Inflammatory macrophage treated with lipopolysaccharide for 4 hours (primary cell): ENCODE measurements around the gene KANSL3.
"Not testable (repeated sequence)": the region's sequence is repeated elsewhere in the genome, so short reads cannot be mapped to it uniquely, and the experiment has no call there.

Source experiments
- DNase-seq: peaks from one replicate; pipeline ENCODE4 v3.0.0-alpha.2; 2020

The KANSL3 gene

GRCh38 chr2:96604104-96604503, 34.0 kb downstream of the KANSL3 start:
- DNase-seq = no peak

DNA sequence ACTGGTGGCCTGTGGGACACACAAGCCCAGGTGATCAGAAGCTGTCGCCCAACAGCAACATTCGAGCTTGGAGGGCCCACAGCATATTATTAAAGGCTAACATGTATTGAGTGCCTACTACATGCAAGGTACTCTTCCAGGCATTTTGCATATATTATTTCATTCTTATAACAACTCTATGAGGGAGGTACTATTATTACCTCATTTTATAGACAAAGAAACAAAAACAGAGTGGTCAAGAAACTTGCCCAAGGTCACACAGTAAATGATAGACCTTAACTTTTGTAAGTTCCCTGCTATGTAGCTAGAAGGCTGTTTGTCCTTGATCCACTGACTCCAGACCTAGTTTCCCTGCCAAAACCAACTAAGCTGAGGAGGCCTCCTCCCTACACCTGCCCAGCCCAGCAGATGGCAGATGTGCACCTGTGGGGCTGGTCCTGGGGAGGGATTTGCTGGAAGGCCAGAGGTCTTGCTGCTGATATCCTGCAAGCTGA, 35.7 kb downstream of the KANSL3 start:
- DNase-seq = no peak

GRCh38 chr2:96601382-96602292, 36.5 kb downstream of the KANSL3 start:
- no peak for DNase-seq

- DNase-seq = no peak
These were observed 38.2 kb downstream of the KANSL3 start for GRCh38 chr2:96599941-96600340.

DNA sequence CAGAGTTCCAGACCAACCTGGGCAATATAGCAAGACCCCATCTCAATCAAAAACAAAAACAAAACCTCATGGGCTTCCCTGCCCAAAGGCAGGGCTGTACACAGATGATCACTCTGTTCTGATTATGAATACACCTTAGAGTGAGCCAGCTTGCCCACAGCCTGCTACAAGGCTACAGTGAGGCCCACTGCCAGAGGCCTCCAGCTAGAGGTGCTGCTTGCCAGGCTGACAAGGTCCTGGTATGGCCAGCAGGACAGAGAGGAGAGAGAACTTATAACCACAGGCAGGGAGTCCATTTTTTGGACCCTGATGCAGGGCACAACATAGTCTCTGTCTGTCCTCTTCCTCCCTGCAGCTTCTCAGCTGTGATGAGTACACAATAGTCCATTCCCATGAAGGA, 41.5 kb downstream of the KANSL3 start:
- no peak for DNase-seq

DNA sequence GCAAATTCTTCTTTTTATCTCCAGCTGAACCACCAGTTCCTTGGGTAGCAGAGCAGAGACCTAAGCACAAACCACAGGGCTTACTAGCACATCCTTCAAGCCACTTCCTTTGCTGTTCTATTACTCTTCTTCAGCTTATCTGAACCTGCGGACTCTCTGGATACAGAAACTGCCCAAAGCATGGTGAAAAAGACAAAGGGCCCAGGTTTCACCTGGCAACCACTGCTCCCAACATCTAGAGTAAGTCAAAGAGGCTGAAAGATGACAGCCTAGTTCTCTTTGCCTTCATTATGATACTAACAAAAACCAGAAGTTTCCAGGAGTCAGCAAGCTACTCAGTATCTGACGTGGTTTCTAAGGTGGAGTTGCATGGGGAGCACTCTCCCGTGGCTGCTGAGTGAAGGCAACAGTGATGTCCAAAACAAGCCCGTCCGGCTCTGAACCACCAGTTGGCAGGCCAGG, 43.4 kb downstream of the KANSL3 start:
- DNase-seq = no peak

DNA sequence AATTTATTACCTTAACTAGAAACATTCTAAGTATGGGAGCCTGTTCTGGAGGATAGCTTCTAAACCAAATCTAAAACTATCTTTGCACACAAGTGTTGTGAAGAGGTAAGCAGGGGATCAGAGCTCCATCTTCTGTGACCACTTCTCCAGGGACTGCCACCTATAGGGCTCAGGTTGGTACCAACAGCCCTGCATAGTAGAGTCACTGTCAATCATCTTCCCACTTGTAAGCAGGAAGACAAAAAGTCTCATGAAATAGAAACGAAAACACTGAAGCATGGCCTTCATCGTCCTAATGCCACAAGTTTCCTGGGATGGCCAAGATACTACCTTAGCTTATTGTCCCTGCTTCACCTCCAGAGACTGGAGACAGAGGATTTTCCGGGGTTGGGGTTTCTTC, 43.8 kb downstream of the KANSL3 start:
- no peak for DNase-seq

DNA sequence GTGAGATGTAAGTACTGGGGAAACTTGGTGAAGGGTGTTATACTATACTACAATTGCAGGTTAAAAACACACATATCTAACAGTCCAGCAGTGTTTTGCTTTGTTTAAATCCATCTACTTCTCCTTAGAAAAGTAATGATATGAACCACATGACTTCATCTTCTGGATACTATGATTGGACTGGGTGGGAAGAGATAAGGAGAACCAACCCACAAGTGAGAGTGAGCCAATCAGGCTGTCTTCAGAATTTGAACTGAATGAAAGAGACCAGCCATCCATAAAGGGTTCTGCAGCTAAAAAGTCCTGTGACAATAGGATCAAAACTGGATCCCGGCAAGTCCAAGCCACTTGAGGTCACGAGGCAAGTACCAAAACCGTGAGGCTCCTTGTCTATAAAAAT, 46.6 kb downstream of the KANSL3 start:
- no peak for DNase-seq

- no peak for DNase-seq
These were observed 47.1 kb downstream of the KANSL3 start for GRCh38 chr2:96591054-96591453.

GRCh38 chr2:96587843-96588242, 50.3 kb downstream of the KANSL3 start:
- DNase-seq = peak; percentile 39

DNA sequence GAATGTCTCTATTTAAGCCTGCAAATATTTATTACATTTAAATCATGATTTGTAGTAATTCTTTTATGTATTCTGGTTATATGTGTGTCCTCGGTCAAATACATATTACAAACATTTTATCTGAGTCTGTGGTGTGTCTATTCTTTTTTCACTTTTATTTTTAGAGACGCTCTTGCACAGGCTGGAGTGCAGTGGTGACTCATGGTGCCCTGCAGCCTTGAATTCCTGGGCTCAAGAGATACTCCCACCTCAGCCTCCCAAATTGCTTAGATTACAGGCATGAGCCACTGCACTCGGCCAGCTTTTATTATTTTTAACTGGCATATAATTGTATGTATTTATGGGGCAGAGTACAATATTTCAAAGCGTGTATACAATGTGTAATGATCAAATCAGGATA, 54.1 kb downstream of the KANSL3 start:
- DNase-seq = no peak

DNA sequence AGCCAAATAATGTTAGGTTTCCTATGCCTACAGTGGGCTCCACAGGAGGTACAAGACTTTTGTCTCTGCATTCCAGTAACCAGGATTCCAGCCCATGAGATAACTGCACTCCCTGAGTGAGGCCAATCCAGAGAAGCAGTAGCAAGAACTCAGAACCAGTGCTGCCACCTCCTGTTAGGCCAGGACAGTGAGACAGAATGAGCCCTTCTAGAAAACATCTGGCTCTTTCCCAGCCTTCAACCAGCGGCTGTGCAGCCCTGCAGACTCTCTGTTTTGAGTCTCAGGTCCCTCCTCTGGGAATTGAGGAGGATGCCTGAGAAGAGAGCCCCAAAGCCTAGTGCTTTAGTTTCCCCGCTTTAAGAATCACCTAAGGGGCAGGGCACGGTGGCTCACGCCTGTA, 57.3 kb downstream of the KANSL3 start:
- DNase-seq = peak; percentile 30

- DNase-seq = no peak
These were observed 58.7 kb downstream of the KANSL3 start for GRCh38 chr2:96579422-96579821.

DNA sequence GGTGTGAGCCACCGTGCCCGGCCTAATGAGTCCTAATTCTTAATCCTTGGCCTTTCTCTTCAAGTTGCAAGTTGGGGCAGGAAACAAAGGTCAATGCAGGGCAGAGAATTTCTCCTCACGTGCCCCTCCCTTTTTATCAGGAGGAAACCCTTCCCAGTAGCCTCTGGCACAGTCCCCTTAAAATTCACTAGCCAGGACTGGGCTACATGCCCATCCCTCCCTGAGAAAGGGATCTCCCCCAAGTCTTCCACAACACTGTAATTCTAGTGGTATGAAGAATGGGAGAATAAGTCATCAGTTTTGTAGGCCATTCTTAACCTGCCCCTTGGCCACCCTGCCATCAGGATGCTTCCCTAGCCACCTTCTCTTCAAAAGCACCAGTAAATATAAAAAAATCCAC, 59.4 kb downstream of the KANSL3 start:
- no peak for DNase-seq

GRCh38 chr2:96577501-96577900, 60.6 kb downstream of the KANSL3 start:
- no peak for DNase-seq

GRCh38 chr2:96575785-96576456, 62.2 kb downstream of the KANSL3 start:
- DNase-seq = no peak

DNA sequence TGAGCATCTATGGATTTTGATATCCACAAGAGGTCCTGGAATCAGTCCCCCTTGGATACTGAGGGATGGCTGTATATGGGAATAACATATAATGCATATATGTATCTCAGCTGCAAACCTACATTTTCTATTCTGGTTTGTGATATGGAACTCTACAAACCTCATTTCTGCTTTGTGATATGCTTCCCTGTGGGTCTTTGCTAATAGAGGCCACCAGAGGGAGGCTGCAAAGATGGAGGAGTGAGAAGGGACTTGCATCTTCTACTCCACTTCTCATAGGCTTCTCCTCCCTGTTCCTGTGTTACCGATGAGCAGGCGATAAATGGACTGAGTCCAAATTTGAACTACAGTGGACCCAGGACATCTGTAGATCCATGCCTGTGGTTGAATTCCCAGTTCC, 63.7 kb downstream of the KANSL3 start:
- DNase-seq = no peak

GRCh38 chr2:96568094-96568493, 70.0 kb downstream of the KANSL3 start:
- DNase-seq = no peak

GRCh38 chr2:96565111-96565510, 73.0 kb downstream of the KANSL3 start:
- no peak for DNase-seq

DNA sequence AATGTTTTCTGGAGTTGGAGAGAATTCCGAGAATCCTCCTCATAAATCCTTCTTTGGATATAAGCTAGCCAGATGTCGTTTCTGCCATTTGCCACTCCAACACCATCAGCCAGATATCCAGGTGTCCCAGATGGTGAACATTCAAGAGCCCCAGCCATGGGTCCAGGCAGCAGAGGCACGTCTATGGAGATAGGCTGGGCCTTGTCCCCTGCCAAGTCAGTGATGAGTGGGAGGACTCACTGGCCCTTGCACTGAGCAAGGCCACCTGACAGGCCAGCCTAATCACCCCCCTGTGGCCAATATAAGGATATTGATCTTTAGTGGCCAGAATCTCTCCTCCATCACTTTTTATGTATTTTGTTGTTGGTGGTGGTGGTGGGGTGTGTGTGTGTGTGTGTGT, 73.5 kb downstream of the KANSL3 start:
- DNase-seq = no peak

GRCh38 chr2:96564026-96564425, 74.1 kb downstream of the KANSL3 start:
- DNase-seq = no peak

DNA sequence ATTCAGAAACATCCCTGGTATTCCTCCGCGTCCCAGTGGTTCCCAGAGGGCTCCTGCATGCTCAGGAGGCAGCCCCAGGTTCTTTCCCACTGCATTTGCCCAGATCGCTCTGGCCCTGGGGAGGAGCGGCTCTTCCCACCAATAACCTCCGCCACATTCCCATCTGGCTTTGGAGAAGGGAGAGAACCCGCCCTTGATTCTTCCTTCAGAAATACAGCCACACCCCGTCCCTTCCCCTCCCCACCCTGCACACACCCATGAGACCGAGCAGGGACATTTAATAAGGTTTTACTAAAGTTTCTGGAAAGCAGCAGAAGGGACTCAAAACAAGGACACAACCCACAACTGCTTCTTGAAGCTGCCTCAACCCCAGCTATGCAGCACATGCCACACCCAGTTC, 79.6 kb downstream of the KANSL3 start:
- no peak for DNase-seq

DNA sequence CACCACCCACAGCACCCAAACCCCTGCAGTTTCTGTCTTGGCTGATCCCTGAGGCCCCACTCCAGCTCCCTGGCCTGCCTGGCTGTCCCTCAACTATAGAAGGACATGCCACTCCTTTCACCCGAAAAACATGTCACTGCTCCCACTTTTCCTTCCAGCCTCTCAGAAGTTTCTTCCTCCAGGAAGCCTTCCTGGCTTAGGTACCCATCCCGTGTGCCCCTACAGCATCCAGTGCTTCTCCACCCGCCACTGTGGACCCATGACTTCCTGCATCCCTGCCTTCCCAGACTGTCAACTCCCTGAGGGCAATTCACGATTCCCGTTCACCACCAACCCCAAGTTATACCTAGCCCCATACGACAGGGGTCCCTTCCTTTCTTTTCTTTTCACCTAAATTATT, 80.1 kb downstream of the KANSL3 start:
- no peak for DNase-seq

GRCh38 chr2:96557421-96557820, 80.7 kb downstream of the KANSL3 start:
- DNase-seq = not testable (repeated sequence)
